SK-N-MC (cell line): ENCODE data around the gene TBL1Y.

ENCODE experiments used
- EZH2 ChIP-seq: fragments of 200-600 bp; sonication (generic); IDR thresholded peaks from one replicate; pipeline ENCODE4 v1.6.1; 2017; ENCODE audit warnings: antibody characterized with exemption
- POLR2AphosphoS5 ChIP-seq: IDR thresholded peaks from 2 replicates; pipeline ENCODE4 v1.6.1; 2012; ENCODE audit warnings: mild to moderate bottlenecking, low read depth, low read length, borderline replicate concordance

DNA sequence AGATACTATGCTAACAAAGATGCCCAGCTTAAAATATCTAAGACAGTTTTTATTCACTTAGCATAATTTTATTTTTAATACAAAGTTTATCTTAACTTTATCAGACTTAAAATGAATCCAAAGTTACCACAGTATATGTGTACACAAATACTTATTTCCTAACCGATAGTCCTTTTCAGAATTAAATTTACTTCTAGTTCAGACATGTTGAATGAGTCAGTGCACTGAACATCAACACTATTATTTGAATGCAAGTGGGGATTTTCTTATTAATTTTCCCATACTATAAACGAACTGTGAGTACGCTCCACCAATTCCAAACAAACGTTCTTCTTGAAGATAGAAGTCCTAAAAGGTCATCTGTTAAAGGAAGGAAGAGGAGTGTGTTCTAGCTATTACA is 39.5 kb downstream of the TBL1Y start:
- TF ChIP-seq POLR2AphosphoS5 (no peak), EZH2 (no peak)
